ENCODE data around the gene CCDC185. TPM values are rescaled to one million over a fixed set of nuclear protein-coding genes. Genes with fewer than 3 reads are reported as not detected.

CCDC185 gene
- total and polyA plus RNA-seq, 5 donors from 2014 or later = not detected

DNA sequence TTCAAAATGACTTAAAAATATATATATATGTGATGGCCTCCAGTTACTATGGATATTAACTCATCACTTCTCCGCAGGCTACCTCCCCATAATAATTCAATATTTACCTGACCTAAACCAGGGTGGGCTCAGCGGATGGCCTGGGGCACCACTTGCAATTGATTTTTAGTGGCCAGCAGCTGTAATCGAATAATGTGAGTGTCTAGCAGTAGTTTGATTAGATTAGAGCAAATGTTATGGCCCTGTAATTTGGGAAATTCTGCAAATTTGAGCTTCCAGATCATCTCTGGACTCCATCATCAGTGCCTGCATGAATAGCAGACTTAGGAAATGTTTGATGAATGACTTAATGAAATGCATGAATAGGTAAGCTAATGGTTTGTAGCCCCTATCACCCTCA, 44.0 kb upstream of the CCDC185 start:
- Histone ChIP-seq H3K9me3 (ENCODE audit: control insufficient read depth in 2 of 2, low read length in 2 of 2) (no peaks in the 10 kb centered on the region), H3K4me3 (ENCODE audit: low read depth, low read length) (no peak overlapping the region), H3K4me1 (ENCODE audit: control insufficient read depth, insufficient read depth, low read length, poor library complexity, severe bottlenecking) (no peaks in the 10 kb centered on the region), H3K27ac (ENCODE audit: insufficient read depth, low read length, poor library complexity, severe bottlenecking) (no peak overlapping the region), H3K27me3 (ENCODE audit: control insufficient read depth, insufficient read depth, low read length) (no peaks in the 10 kb centered on the region), H3K36me3 (ENCODE audit: control insufficient read depth, insufficient read depth, low read length) (no peaks in the 10 kb centered on the region)
- DNase-seq (no peak), ATAC-seq (ENCODE audit: low read depth in 2 of 2) (no peak)
- Mint-ChIP-seq H3K27ac (no peak overlapping the region), H3K27me3 (peaks cover 11% of the 10 kb centered on the region), H3K4me1 (peaks cover 0 to 4% (median 1%) of the 10 kb centered on the region in 4 donors), H3K9me3 (peaks cover 0 to 3% (median 0%) of the 10 kb centered on the region in 7 donors), H3K4me3 (no peak overlapping the region), H3K36me3 (no peaks in the 10 kb centered on the region)

DNA sequence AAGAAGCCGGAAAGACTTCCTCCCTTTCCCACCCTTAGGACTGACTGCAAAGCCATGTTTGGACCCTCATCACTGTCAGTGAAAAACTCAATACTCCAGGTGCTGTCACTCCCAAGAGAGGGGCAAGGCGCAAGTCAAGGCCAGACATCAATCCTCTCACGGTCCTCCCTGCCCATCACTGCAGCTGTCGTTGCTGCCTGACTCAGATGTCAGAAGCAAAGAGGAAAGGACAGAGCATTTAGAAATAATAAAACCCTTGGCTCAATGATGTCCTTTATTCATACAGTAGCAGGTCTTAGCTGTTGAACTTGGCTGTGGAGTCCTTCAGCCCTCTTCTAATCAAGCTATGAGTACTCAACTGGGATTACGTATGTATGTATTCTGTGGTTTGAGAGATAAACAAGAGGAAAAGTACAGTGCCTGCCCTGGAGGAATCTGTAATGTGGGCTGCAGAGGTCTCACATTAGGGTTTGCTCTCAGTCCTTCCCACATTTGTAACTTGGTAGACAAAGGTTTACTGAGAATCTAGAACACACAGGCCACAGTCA, 42.8 kb upstream of the CCDC185 start:
- no peaks in the 10 kb centered on the region for H3K36me3 ChIP-seq (ENCODE audit: control insufficient read depth, insufficient read depth, low read length)
- peaks cover 0 to 4% (median 1%) of the 10 kb centered on the region in 4 donors for H3K4me1 Mint-ChIP-seq

DNA sequence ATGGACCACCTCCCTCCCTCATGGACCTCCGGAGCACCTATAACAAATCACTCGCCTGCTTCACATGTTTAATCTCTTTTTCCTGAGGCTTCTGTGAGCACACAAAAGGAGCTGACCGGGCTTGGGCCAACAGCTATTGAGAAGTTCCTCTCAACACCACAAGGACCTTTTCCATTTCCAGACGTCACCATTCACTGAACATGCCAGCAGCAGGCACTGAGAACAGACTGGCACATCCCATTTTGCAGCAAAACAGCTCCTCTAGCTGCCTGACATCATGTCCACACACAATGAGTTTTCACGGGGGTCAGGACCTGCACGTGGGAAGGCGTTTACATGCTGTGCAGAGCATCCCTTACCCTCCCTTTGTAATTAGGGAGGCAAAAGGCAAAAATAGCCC, 40.3 kb upstream of the CCDC185 start:
- no peak overlapping the region for H3K27ac ChIP-seq (ENCODE audit: insufficient read depth, low read length, poor library complexity, severe bottlenecking)
- Mint-ChIP-seq H3K9me3 (peaks cover 0 to 1% (median 0%) of the 10 kb centered on the region in 7 donors), H3K27ac (no peak overlapping the region), H3K4me1 (peaks cover 0 to 4% (median 1%) of the 10 kb centered on the region in 4 donors), H3K27me3 (peaks cover 14% of the 10 kb centered on the region), H3K36me3 (no peaks in the 10 kb centered on the region), H3K4me3 (no peak overlapping the region)
- no peaks in the 10 kb centered on the region for H3K36me3 ChIP-seq (ENCODE audit: control insufficient read depth, insufficient read depth, low read length)
- DNase-seq (no peak), ATAC-seq (ENCODE audit: low read depth in 2 of 2) (no peak)
- H3K9me3 ChIP-seq (ENCODE audit: control insufficient read depth in 2 of 2, low read length in 2 of 2) = no peaks in the 10 kb centered on the region
- no peak overlapping the region for H3K4me3 ChIP-seq (ENCODE audit: low read depth, low read length)
- no peaks in the 10 kb centered on the region for H3K27me3 ChIP-seq (ENCODE audit: control insufficient read depth, insufficient read depth, low read length)
- no peaks in the 10 kb centered on the region for H3K4me1 ChIP-seq (ENCODE audit: control insufficient read depth, insufficient read depth, low read length, poor library complexity, severe bottlenecking)

More for the DNA sequence above, 42.8 kb upstream of the CCDC185 start:
- Histone ChIP-seq H3K27ac (ENCODE audit: insufficient read depth, low read length, poor library complexity, severe bottlenecking) (no peak overlapping the region), H3K4me3 (ENCODE audit: low read depth, low read length) (no peak overlapping the region), H3K9me3 (ENCODE audit: control insufficient read depth in 2 of 2, low read length in 2 of 2) (no peaks in the 10 kb centered on the region), H3K4me1 (ENCODE audit: control insufficient read depth, insufficient read depth, low read length, poor library complexity, severe bottlenecking) (no peaks in the 10 kb centered on the region), H3K27me3 (ENCODE audit: control insufficient read depth, insufficient read depth, low read length) (no peaks in the 10 kb centered on the region)
- Mint-ChIP-seq H3K9me3 (peaks cover 0 to 3% (median 0%) of the 10 kb centered on the region in 7 donors), H3K27me3 (peaks cover 6% of the 10 kb centered on the region), H3K36me3 (no peaks in the 10 kb centered on the region), H3K4me3 (no peak overlapping the region), H3K27ac (no peak overlapping the region)
- no peak for ATAC-seq (ENCODE audit: low read depth in 2 of 2)
- DNase-seq = no peak

DNA sequence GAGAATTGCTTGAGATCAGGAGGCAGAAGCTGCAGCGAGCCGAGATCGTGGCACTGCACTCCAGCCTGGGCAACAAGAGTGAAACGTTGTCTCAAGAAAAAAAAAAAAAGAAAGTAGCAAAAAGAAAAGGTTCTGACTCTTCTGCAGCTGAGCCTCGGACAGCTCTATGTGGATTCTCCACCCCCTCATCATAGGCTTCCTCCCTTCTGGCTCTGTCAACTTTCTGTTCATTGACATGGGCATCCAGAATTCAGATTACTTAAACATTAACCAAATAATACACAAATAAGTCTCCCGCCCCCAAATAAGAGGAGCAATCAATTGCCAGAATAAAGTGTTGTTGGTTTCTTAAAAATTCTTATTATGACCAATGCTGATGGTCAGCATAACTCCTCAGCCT, 39.3 kb upstream of the CCDC185 start:
- H3K36me3 ChIP-seq (ENCODE audit: control insufficient read depth, insufficient read depth, low read length) = no peaks in the 10 kb centered on the region
- H3K27me3 ChIP-seq (ENCODE audit: control insufficient read depth, insufficient read depth, low read length) = no peaks in the 10 kb centered on the region
- Mint-ChIP-seq H3K9me3 (peaks cover 0 to 1% (median 0%) of the 10 kb centered on the region in 7 donors), H3K36me3 (no peaks in the 10 kb centered on the region), H3K4me3 (no peak overlapping the region), H3K27ac (no peak overlapping the region), H3K4me1 (peaks cover 0 to 4% (median 1%) of the 10 kb centered on the region in 4 donors), H3K27me3 (peaks cover 17% of the 10 kb centered on the region)
- H3K9me3 ChIP-seq (ENCODE audit: control insufficient read depth in 2 of 2, low read length in 2 of 2) = no peaks in the 10 kb centered on the region
- H3K27ac ChIP-seq (ENCODE audit: insufficient read depth, low read length, poor library complexity, severe bottlenecking) = no peak overlapping the region
- H3K4me3 ChIP-seq (ENCODE audit: low read depth, low read length) = no peak overlapping the region
- H3K4me1 ChIP-seq (ENCODE audit: control insufficient read depth, insufficient read depth, low read length, poor library complexity, severe bottlenecking) = no peaks in the 10 kb centered on the region
- no peak for ATAC-seq (ENCODE audit: low read depth in 2 of 2)
- no peak for DNase-seq

DNA sequence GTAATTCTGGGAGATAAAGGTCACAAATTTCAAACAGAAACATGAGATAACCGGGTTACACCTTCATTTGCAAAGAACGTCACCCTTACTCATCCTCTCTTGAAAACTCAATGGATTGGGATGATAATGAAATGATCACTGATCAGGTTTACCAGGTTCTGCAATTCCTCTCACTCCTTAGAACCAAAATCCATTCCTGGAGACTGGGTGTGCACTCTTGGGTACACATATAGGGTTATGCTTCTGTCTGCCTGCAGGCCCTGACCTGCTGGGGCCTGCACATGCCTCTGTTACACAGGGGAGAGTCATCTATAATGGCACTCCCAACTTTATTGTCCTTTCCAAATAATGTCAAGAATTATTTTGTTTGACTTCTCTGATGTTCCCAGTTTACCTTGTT, 37.5 kb upstream of the CCDC185 start:
- H3K4me1 ChIP-seq (ENCODE audit: control insufficient read depth, insufficient read depth, low read length, poor library complexity, severe bottlenecking) = no peaks in the 10 kb centered on the region
- H3K27ac Mint-ChIP-seq = no peak overlapping the region
- H3K36me3 Mint-ChIP-seq = no peaks in the 10 kb centered on the region
- H3K9me3 Mint-ChIP-seq = no peaks in the 10 kb centered on the region
- peaks cover 0 to 2% (median 0%) of the 10 kb centered on the region in 4 donors for H3K4me1 Mint-ChIP-seq
- peaks cover 22% of the 10 kb centered on the region for H3K27me3 Mint-ChIP-seq
- ATAC-seq (ENCODE audit: low read depth in 2 of 2) (no peak), DNase-seq (no peak)
- H3K27ac ChIP-seq (ENCODE audit: insufficient read depth, low read length, poor library complexity, severe bottlenecking) = no peak overlapping the region
- no peak overlapping the region for H3K4me3 ChIP-seq (ENCODE audit: low read depth, low read length)
- H3K9me3 ChIP-seq (ENCODE audit: control insufficient read depth in 2 of 2, low read length in 2 of 2) = no peaks in the 10 kb centered on the region
- H3K27me3 ChIP-seq (ENCODE audit: control insufficient read depth, insufficient read depth, low read length) = peaks cover 2% of the 10 kb centered on the region
- no peaks in the 10 kb centered on the region for H3K36me3 ChIP-seq (ENCODE audit: control insufficient read depth, insufficient read depth, low read length)
- no peak overlapping the region for H3K4me3 Mint-ChIP-seq

DNA sequence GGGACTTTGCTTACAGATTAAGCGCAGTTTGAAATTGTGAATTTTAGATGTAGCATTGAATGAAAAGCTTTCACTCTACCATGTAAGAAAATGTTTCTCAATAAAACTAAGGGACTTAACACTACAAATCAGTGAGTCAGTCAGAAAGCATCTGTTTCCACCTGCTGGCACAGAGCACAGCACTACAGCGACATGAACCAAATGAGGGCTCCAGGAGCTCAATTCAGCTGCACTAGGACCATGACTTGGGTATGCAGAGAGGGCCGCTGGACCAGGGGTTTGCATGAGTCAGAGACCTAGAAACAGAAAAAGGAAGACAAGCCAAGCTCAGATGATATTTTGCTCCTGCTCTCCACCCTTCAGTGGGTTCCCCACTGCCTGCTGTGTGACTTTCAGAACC, 34.4 kb upstream of the CCDC185 start:
- no peaks in the 10 kb centered on the region for H3K9me3 ChIP-seq (ENCODE audit: control insufficient read depth in 2 of 2, low read length in 2 of 2)
- Mint-ChIP-seq H3K9me3 (peaks cover 0 to 2% (median 0%) of the 10 kb centered on the region in 7 donors), H3K36me3 (no peaks in the 10 kb centered on the region), H3K27me3 (peaks cover 39% of the 10 kb centered on the region), H3K27ac (no peak overlapping the region), H3K4me1 (peaks cover 0 to 18% (median 6%) of the 10 kb centered on the region in 4 donors), H3K4me3 (no peak overlapping the region)
- no peak overlapping the region for H3K4me3 ChIP-seq (ENCODE audit: low read depth, low read length)
- peaks cover 11% of the 10 kb centered on the region for H3K4me1 ChIP-seq (ENCODE audit: control insufficient read depth, insufficient read depth, low read length, poor library complexity, severe bottlenecking)
- no peak for DNase-seq
- H3K36me3 ChIP-seq (ENCODE audit: control insufficient read depth, insufficient read depth, low read length) = no peaks in the 10 kb centered on the region
- H3K27me3 ChIP-seq (ENCODE audit: control insufficient read depth, insufficient read depth, low read length) = peaks cover 6% of the 10 kb centered on the region
- H3K27ac ChIP-seq (ENCODE audit: insufficient read depth, low read length, poor library complexity, severe bottlenecking) = no peak overlapping the region
- ATAC-seq (ENCODE audit: low read depth in 2 of 2) = no peak

DNA sequence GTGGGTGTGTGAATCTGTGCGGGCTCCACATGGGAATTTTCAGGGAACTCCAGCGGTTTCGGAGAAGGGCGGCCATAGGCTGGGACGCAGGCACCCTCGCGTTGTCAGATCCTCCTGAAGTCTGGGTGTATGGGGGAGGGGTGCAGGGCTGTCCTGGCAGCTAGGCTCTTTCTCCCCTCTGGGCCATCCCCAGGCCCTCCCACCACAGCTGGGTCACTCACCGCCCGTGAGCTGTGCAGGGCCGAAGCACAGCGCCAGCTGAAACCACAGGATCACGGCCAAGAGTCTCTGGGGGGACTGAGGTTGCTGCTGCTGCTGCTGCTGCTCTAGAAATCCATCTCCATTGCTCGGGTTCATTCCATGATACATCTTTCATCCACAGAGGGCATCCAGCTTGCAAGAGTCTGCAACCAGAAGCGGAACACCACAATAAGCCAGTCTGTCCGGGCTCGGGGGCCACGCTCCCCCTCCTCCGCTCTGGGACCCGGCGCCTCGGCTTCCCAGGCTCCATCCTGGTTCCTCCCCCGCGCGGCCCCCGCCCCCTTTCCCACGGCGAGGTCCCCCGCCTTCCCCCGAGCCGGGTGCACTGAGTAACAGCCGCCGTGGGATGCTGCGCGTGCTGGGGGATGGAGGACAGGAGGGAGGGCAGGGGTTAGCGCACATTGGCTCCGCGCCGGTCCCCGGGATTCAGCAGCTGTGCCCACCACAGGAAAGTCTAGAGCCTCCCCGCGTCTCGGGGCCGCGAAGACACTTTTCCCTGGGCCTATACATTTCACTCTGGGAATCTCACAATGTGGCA, 30.0 kb upstream of the CCDC185 start:
- ATAC-seq (ENCODE audit: low read depth in 2 of 2) (no peak), DNase-seq (peak; percentile 3 to 9 (median 6))
- H3K27me3 Mint-ChIP-seq = peaks cover 38% of the 10 kb centered on the region
- H3K9me3 Mint-ChIP-seq = peaks cover 0 to 2% (median 0%) of the 10 kb centered on the region in 7 donors
- peaks cover 16% of the 10 kb centered on the region for H3K4me1 ChIP-seq (ENCODE audit: control insufficient read depth, insufficient read depth, low read length, poor library complexity, severe bottlenecking)
- H3K27ac ChIP-seq (ENCODE audit: insufficient read depth, low read length, poor library complexity, severe bottlenecking) = no peak overlapping the region
- no peaks in the 10 kb centered on the region for H3K9me3 ChIP-seq (ENCODE audit: control insufficient read depth in 2 of 2, low read length in 2 of 2)
- H3K36me3 ChIP-seq (ENCODE audit: control insufficient read depth, insufficient read depth, low read length) = no peaks in the 10 kb centered on the region
- peak overlapping the region; percentile 86 to 93 (median 90) for H3K4me3 Mint-ChIP-seq
- peak overlapping the region in 1 of 3 donors; percentile 4 for H3K27ac Mint-ChIP-seq
- H3K36me3 Mint-ChIP-seq = no peaks in the 10 kb centered on the region
- H3K4me1 Mint-ChIP-seq = peaks cover 0 to 24% (median 11%) of the 10 kb centered on the region in 4 donors
- H3K4me3 ChIP-seq (ENCODE audit: low read depth, low read length) = peak overlapping the region; percentile 37
- peaks cover 9% of the 10 kb centered on the region for H3K27me3 ChIP-seq (ENCODE audit: control insufficient read depth, insufficient read depth, low read length)
